GM23338 (cell line): ENCODE results near the gene KLF2. TPM values are rescaled to one million over a fixed set of nuclear protein-coding genes. Genes with fewer than 3 reads are reported as not detected.

Experiments
- ATAC-seq: fragments of 200-7000 bp; cut with Tn5 transposase; 3 replicates; pipeline ENCODE4 v1.9.1; 2020
- DNase-seq: peaks from one replicate; pipeline ENCODE4 v3.0.0-alpha.2; 2015; ENCODE audit warnings: low spot score
- H2AFZ ChIP-seq: fragments of 200-600 bp; sonication (generic); 2 replicates; pipeline ENCODE4 v1.8.0; 2016; ENCODE audit warnings: antibody characterized with exemption, mild to moderate bottlenecking, moderate library complexity
- H3F3A ChIP-seq: fragments of 200-600 bp; sonication (generic); replicated peaks from 2 replicates; pipeline ENCODE4 v1.8.0; 2017; ENCODE audit warnings: antibody characterized with exemption, mixed run types, low read depth
- H3K27ac ChIP-seq: fragments of 200-600 bp; sonication (generic); 2 replicates; pipeline ENCODE4 v1.6.1; 2016; ENCODE audit warnings: low read depth
- H3K27me3 ChIP-seq: fragments of 200-600 bp; sonication (generic); 2 replicates; pipeline ENCODE4 v1.8.0; 2016; ENCODE audit warnings: mild to moderate bottlenecking, mixed run types, moderate library complexity; ENCODE audit not compliant: insufficient read depth
- H3K36me3 ChIP-seq: fragments of 200-600 bp; sonication (generic); 2 replicates; pipeline ENCODE4 v1.8.0; 2016; ENCODE audit warnings: mild to moderate bottlenecking; ENCODE audit not compliant: insufficient read depth
- H3K4me1 ChIP-seq: fragments of 200-600 bp; sonication (generic); 2 replicates; pipeline ENCODE4 v1.8.0; 2016; ENCODE audit warnings: mild to moderate bottlenecking, moderate library complexity; ENCODE audit not compliant: insufficient read depth
- H3K4me2 ChIP-seq: fragments of 200-600 bp; sonication (generic); 2 replicates; pipeline ENCODE4 v1.7.1; 2017; ENCODE audit warnings: mixed run types
- H3K4me3 ChIP-seq: fragments of 200-600 bp; sonication (generic); 2 replicates; pipeline ENCODE4 v1.6.1; 2016; ENCODE audit warnings: mixed run types
- H3K79me2 ChIP-seq: fragments of 200-600 bp; sonication (generic); replicated peaks from 2 replicates; pipeline ENCODE4 v1.8.0; 2017; ENCODE audit warnings: mild to moderate bottlenecking; ENCODE audit not compliant: insufficient read depth
- H3K9me2 ChIP-seq: fragments of 200-600 bp; sonication (generic); 2 replicates; pipeline ENCODE4 v1.8.0; 2017; ENCODE audit not compliant: insufficient read depth
- H4K20me1 ChIP-seq: fragments of 200-600 bp; sonication (generic); replicated peaks from 2 replicates; pipeline ENCODE4 v1.8.0; 2017; ENCODE audit warnings: mild to moderate bottlenecking; ENCODE audit not compliant: insufficient read depth
- H3K27ac Mint-ChIP-seq: 2 replicates; pipeline ENCODE4 v1.8.0; 2020; ENCODE audit warnings: inconsistent platforms, mild to moderate bottlenecking, moderate library complexity, mixed read lengths
- H3K27me3 Mint-ChIP-seq: 3 replicates; pipeline ENCODE4 v1.8.0; 2022; ENCODE audit warnings: low read depth, mild to moderate bottlenecking, moderate library complexity, mixed read lengths, inconsistent platforms; ENCODE audit not compliant: insufficient read depth, poor library complexity
- H3K36me3 Mint-ChIP-seq: 3 replicates; pipeline ENCODE4 v1.8.0; 2021; ENCODE audit warnings: low read depth, mild to moderate bottlenecking, inconsistent platforms, moderate library complexity, mixed read lengths
- H3K4me1 Mint-ChIP-seq: 3 replicates; pipeline ENCODE4 v1.8.0; 2020; ENCODE audit warnings: mild to moderate bottlenecking, inconsistent platforms, mixed read lengths
- H3K4me3 Mint-ChIP-seq: 3 replicates; pipeline ENCODE4 v1.8.0; 2021; ENCODE audit warnings: moderate library complexity, mild to moderate bottlenecking, inconsistent platforms, mixed read lengths
- H3K9me3 Mint-ChIP-seq: 3 replicates; pipeline ENCODE4 v1.8.0; 2020; ENCODE audit warnings: moderate library complexity, mild to moderate bottlenecking, inconsistent platforms, mixed read lengths
- CREB1 ChIP-seq: fragments of 250-450 bp; sonication (Bioruptor Pico); IDR thresholded peaks from 2 replicates; pipeline ENCODE4 v1.5.0; 2020; ENCODE audit warnings: low read depth, mild to moderate bottlenecking, moderate library complexity
- CTCF ChIP-seq, 2 experiments: fragments of 200-600 bp in 1 of 2; sonication (generic) in 1 of 2; conservative IDR thresholded peaks; 2 replicates each; pipeline versions ENCODE4 v1.5.1 to v1.6.1; 2016 to 2017; ENCODE audit warnings: antibody characterized with exemption in 2 of 2, low read depth in 2 of 2, mild to moderate bottlenecking in 2 of 2, moderate library complexity in 1 of 2
- ETS1 ChIP-seq: IDR thresholded peaks from 2 replicates; pipeline ENCODE4 v1.6.1; 2016; ENCODE audit warnings: antibody characterized with exemption
- EZH2 ChIP-seq: fragments of 200-600 bp; sonication (generic); IDR thresholded peaks from one replicate; pipeline ENCODE4 v1.8.0; 2017; ENCODE audit warnings: antibody characterized with exemption, mild to moderate bottlenecking, low read depth; ENCODE audit not compliant: unreplicated experiment
- EZH2phosphoT487 ChIP-seq: fragments of 200-600 bp; sonication (generic); IDR thresholded peaks from one replicate; pipeline ENCODE4 v1.8.1; 2018; ENCODE audit warnings: antibody characterized with exemption; ENCODE audit not compliant: unreplicated experiment
- JUNB ChIP-seq: IDR thresholded peaks from one replicate; pipeline ENCODE4 v1.6.1; 2016; ENCODE audit warnings: antibody characterized with exemption; ENCODE audit not compliant: unreplicated experiment
- NANOG ChIP-seq: IDR thresholded peaks from 2 replicates; pipeline ENCODE4 v1.6.1; 2016; ENCODE audit warnings: antibody characterized with exemption, borderline replicate concordance
- POLR2AphosphoS5 ChIP-seq: IDR thresholded peaks from 2 replicates; pipeline ENCODE4 v1.6.1; 2016; ENCODE audit warnings: antibody characterized with exemption, low read depth
- REST ChIP-seq: IDR thresholded peaks from one replicate; pipeline ENCODE4 v1.6.1; 2018; ENCODE audit warnings: antibody characterized with exemption; ENCODE audit not compliant: unreplicated experiment
- STAT1 ChIP-seq: IDR thresholded peaks from one replicate; pipeline ENCODE4 v1.6.1; 2016; ENCODE audit warnings: antibody characterized with exemption; ENCODE audit not compliant: unreplicated experiment
- ZNF114 ChIP-seq: fragments of 250-450 bp; sonication (Bioruptor Pico); IDR thresholded peaks from 2 replicates; pipeline ENCODE4 v1.5.0; 2020; ENCODE audit warnings: mild to moderate bottlenecking, moderate library complexity
- ZNF331 ChIP-seq: fragments of 250-450 bp; sonication (Bioruptor Pico); IDR thresholded peaks from 2 replicates; pipeline ENCODE4 v1.5.0; 2020; ENCODE audit warnings: low read depth, mild to moderate bottlenecking, moderate library complexity
- ZNF462 ChIP-seq: fragments of 250-450 bp; sonication (Bioruptor Pico); IDR thresholded peaks from 2 replicates; pipeline ENCODE4 v1.5.0; 2020; ENCODE audit warnings: mild to moderate bottlenecking, moderate library complexity
- polyA plus RNA-seq: library from polyadenylated mRNA; unstranded; fragments of >200 nt; fragmentation: Nextera tagmentation; extraction: Ambion mirVana; gene quantifications from 2 replicates; pipeline ENCODE4 v1.2.1, GENCODE V29; 2016
- total RNA-seq: library from RNA; depleted of rRNA; stranded (reverse); fragments of >200 nt; shearing (Covaris generic); gene quantifications from 2 replicates; pipeline ENCODE4 v1.2.3, GENCODE V29; 2014

The KLF2 gene
- total and polyA plus RNA-seq, 2 experiments from 2014 or later = 0.90 TPM; not detected in 1

- 0 out of 2 replicates have a peak, but pooled peaks cover 3% of the 10 kb centered on the region for H4K20me1 ChIP-seq
- no peak overlapping the region; the same call in 1 of the 2 replicates for H3K27ac Mint-ChIP-seq
These were observed 51.2 kb downstream of the KLF2 start for GRCh38 chr19:16375936-16376185.

More at GRCh38 chr19:16375936-16376185, 51.2 kb downstream of the KLF2 start:
- Histone ChIP-seq H3K27me3 (no peaks in the 10 kb centered on the region), H3F3A (0 out of 2 replicates have a peak, but pooled peaks cover 3% of the 10 kb centered on the region), H3K9me2 (no peaks in the 10 kb centered on the region), H3K79me2 (no peaks in the 10 kb centered on the region), H3K4me3 (no peak overlapping the region), H3K4me2 (no peak overlapping the region), H3K4me1 (no peaks in the 10 kb centered on the region), H3K36me3 (no peaks in the 10 kb centered on the region), H3K27ac (no peak overlapping the region), H2AFZ (no peak overlapping the region)
- Mint-ChIP-seq H3K9me3 (no peaks in the 10 kb centered on the region), H3K4me3 (no peak overlapping the region), H3K27me3 (peaks cover 6% of the 10 kb centered on the region), H3K36me3 (peaks cover 30% of the 10 kb centered on the region), H3K4me1 (peaks cover 10% of the 10 kb centered on the region)
- no peak for ATAC-seq
- TF ChIP-seq CTCF (conservative IDR thresholded peaks at IDR 0.05; ENCODE audit: low read depth in 2 of 2) (no peak), EZH2 (no peak), NANOG (no peak), POLR2AphosphoS5 (no peak), ZNF114 (CRISPR knock-in tag) (no peak), EZH2phosphoT487 (no peak), CREB1 (CRISPR knock-in tag) (no peak), STAT1 (no peak), ZNF331 (CRISPR knock-in tag) (no peak), ZNF462 (CRISPR knock-in tag) (no peak), REST (no peak), JUNB (no peak), ETS1 (no peak)
- DNase-seq = no peak
